HG03460 (cell line): Measurements from ENCODE around the gene FXYD1.
"Not testable (repeated sequence)": the region's sequence is repeated elsewhere in the genome, so short reads cannot be mapped to it uniquely, and the experiment has no call there.

Experiments
- ATAC-seq: cut with Tn5 transposase; IDR thresholded peaks from one replicate; pipeline ENCODE4 v1.9.1; 2021; ENCODE audit not compliant: unreplicated experiment

Gene FXYD1

GRCh38 chr19:35141837-35142605 is 3.4 kb downstream of the FXYD1 start:
- ATAC-seq: no peak

GRCh38 chr19:35142606-35143230 is 4.1 kb downstream of the FXYD1 start:
- no peak for ATAC-seq

- ATAC-seq: no peak
Observed at GRCh38 chr19:35143231-35143715, 4.6 kb downstream of the FXYD1 start, which contains the start of gene FXYD7. TSS of gene FXYD7 (plus strand) at chr19:35143255. CDS start at chr19:35143334, 79 bp downstream.

- no peak for ATAC-seq
Observed at GRCh38 chr19:35143818-35144217, 5.2 kb downstream of the FXYD1 start.

GRCh38 chr19:35144259-35144599 is 5.6 kb downstream of the FXYD1 start:
- no peak for ATAC-seq

GRCh38 chr19:35144600-35145436 is 6.2 kb downstream of the FXYD1 start:
- ATAC-seq: no peak

GRCh38 chr19:35146746-35147459 is 8.3 kb downstream of the FXYD1 start:
- no peak for ATAC-seq

- ATAC-seq: no peak
Observed at GRCh38 chr19:35149463-35149862, 10.8 kb downstream of the FXYD1 start.

- no peak for ATAC-seq
Observed at GRCh38 chr19:35150445-35150844, 11.8 kb downstream of the FXYD1 start.

GRCh38 chr19:35151273-35152065 is 12.8 kb downstream of the FXYD1 start:
- ATAC-seq: no peak

- ATAC-seq: not testable (repeated sequence)
Observed at GRCh38 chr19:35153129-35153522, 14.5 kb downstream of the FXYD1 start.

- no peak for ATAC-seq
Observed at GRCh38 chr19:35153701-35154524, 15.3 kb downstream of the FXYD1 start.

- no peak for ATAC-seq
Observed at GRCh38 chr19:35154525-35155406, 16.1 kb downstream of the FXYD1 start, which contains the start of gene FXYD5. TSS of gene FXYD5 (plus strand) at chr19:35154735. CDS start at chr19:35155551, 816 bp downstream.

GRCh38 chr19:35155441-35155840 is 16.8 kb downstream of the FXYD1 start:
- no peak for ATAC-seq

- no peak for ATAC-seq
Observed at GRCh38 chr19:35155981-35156672, 17.5 kb downstream of the FXYD1 start.

GRCh38 chr19:35156673-35157014 is 18.0 kb downstream of the FXYD1 start:
- ATAC-seq: no peak

- no peak for ATAC-seq
Observed at GRCh38 chr19:35157431-35157830, 18.8 kb downstream of the FXYD1 start.

- ATAC-seq: no peak
Observed at GRCh38 chr19:35159606-35160005, 21.0 kb downstream of the FXYD1 start.
